SU-DHL-6 (cell line): ENCODE data around the gene GATAD2B.

Experiments used
- CTCF ChIP-seq: fragments of 200-600 bp; sonication (generic); IDR thresholded peaks from one replicate; pipeline ENCODE4 v1.5.1; 2017; ENCODE audit warnings: antibody characterized with exemption, mild to moderate bottlenecking, low read length, moderate library complexity; ENCODE audit not compliant: insufficient read depth, poor library complexity, severe bottlenecking
- EZH2phosphoT487 ChIP-seq: fragments of 200-600 bp; sonication (generic), shearing (Covaris generic); conservative IDR thresholded peaks from 2 replicates; pipeline ENCODE4 v1.6.1; 2018; ENCODE audit warnings: mild to moderate bottlenecking, antibody characterized with exemption, low read length, moderate library complexity, mixed read lengths

GRCh38 chr1:153921080-153921802, 1.5 kb downstream of the GATAD2B start:
- TF ChIP-seq EZH2phosphoT487 (no peak), CTCF (no peak)
